ENCODE measurements around the gene CSF3R.
"Not testable (repeated sequence)": the region's sequence is repeated elsewhere in the genome, so short reads cannot be mapped to it uniquely, and the experiment has no call there.

Gene CSF3R

GRCh38 chr1:36502616-36503015, 19.9 kb upstream of the CSF3R start:
- no peaks in the 10 kb centered on the region for H3K4me1 Mint-ChIP-seq (ENCODE audit: low read depth)
- H3K27ac Mint-ChIP-seq = no peak overlapping the region
- H3K4me3 Mint-ChIP-seq = no peak overlapping the region
- peaks cover 5% of the 10 kb centered on the region for H3K27me3 Mint-ChIP-seq
- H3K36me3 Mint-ChIP-seq = no peaks in the 10 kb centered on the region
- no peaks in the 10 kb centered on the region for H3K9me3 Mint-ChIP-seq (ENCODE audit: low read depth)

DNA sequence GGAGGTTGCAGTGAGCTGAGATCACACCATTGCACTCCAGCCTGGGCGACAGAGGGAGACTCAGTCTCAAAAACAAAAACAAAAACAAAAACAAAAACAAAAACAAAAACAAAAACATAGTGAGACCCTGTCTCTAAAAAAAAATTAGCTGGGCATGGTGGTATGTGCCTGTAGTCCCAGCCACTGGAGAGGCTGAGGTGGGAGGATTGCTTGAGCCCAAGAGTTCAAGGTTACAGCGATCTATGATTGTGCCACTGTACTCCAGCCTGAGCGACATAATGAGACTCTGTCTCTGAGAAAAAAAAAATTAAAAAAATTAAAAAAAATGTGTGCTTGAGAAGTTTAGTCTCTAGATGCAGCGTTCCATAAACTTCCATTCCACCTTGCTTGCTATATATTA, 19.2 kb upstream of the CSF3R start:
- not testable (repeated sequence) for H3K27ac Mint-ChIP-seq, H3K4me3 Mint-ChIP-seq

GRCh38 chr1:36497207-36497606, 14.5 kb upstream of the CSF3R start:
- Mint-ChIP-seq H3K4me3 (no peak overlapping the region), H3K9me3 (ENCODE audit: low read depth) (no peaks in the 10 kb centered on the region), H3K36me3 (no peaks in the 10 kb centered on the region), H3K27me3 (peaks cover 2% of the 10 kb centered on the region), H3K27ac (no peak overlapping the region), H3K4me1 (ENCODE audit: low read depth) (no peaks in the 10 kb centered on the region)

More for the DNA sequence above, 19.2 kb upstream of the CSF3R start:
- not testable (repeated sequence) for H3K36me3 Mint-ChIP-seq; H3K4me1 Mint-ChIP-seq (ENCODE audit: low read depth); H3K9me3 Mint-ChIP-seq (ENCODE audit: low read depth); H3K27me3 Mint-ChIP-seq

- Mint-ChIP-seq H3K27me3 (peaks cover 3% of the 10 kb centered on the region), H3K4me1 (ENCODE audit: low read depth) (no peaks in the 10 kb centered on the region), H3K36me3 (no peaks in the 10 kb centered on the region), H3K27ac (no peak overlapping the region), H3K9me3 (ENCODE audit: low read depth) (no peaks in the 10 kb centered on the region), H3K4me3 (no peak overlapping the region)
Observed at GRCh38 chr1:36494971-36495370, 12.3 kb upstream of the CSF3R start.

- H3K36me3 Mint-ChIP-seq = no peaks in the 10 kb centered on the region
- no peaks in the 10 kb centered on the region for H3K4me1 Mint-ChIP-seq (ENCODE audit: low read depth)
- H3K27me3 Mint-ChIP-seq = peaks cover 3% of the 10 kb centered on the region
- H3K9me3 Mint-ChIP-seq (ENCODE audit: low read depth) = no peaks in the 10 kb centered on the region
- H3K4me3 Mint-ChIP-seq = no peak overlapping the region
- H3K27ac Mint-ChIP-seq = no peak overlapping the region
Observed at GRCh38 chr1:36493524-36493923, 10.8 kb upstream of the CSF3R start.

DNA sequence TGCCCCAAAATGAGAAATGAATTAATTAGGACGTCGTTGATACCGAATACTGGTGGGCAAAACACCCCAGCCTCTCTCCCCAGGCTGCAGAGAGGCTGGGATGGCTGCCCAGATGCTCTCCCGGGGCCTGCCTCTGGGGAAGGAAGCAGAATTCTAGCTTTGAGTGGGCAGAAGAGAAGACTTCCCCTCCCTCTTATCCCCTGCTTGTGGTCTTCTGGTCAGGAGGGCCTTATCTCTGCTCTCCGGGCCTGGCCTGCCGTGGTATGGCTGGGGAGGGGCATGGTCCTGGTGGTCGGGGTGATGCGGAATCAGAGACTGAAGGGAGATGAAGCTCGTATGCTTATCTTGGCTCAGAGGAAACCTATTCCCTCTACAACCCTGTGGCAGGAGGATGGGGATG, 9.8 kb upstream of the CSF3R start:
- Mint-ChIP-seq H3K27me3 (peaks cover 3% of the 10 kb centered on the region), H3K4me1 (ENCODE audit: low read depth) (no peaks in the 10 kb centered on the region), H3K4me3 (no peak overlapping the region), H3K9me3 (ENCODE audit: low read depth) (no peaks in the 10 kb centered on the region), H3K36me3 (no peaks in the 10 kb centered on the region), H3K27ac (no peak overlapping the region)

GRCh38 chr1:36489258-36490051, 6.7 kb upstream of the CSF3R start:
- not testable (repeated sequence) for H3K36me3 Mint-ChIP-seq

GRCh38 chr1:36487906-36488305, 5.2 kb upstream of the CSF3R start:
- Mint-ChIP-seq H3K27ac (no peak overlapping the region), H3K27me3 (peaks cover 1% of the 10 kb centered on the region), H3K36me3 (no peaks in the 10 kb centered on the region), H3K4me3 (no peak overlapping the region), H3K4me1 (ENCODE audit: low read depth) (no peaks in the 10 kb centered on the region), H3K9me3 (ENCODE audit: low read depth) (no peaks in the 10 kb centered on the region)

More at GRCh38 chr1:36489258-36490051, 6.7 kb upstream of the CSF3R start:
- not testable (repeated sequence) for H3K4me3 Mint-ChIP-seq; H3K27me3 Mint-ChIP-seq; H3K27ac Mint-ChIP-seq; H3K9me3 Mint-ChIP-seq (ENCODE audit: low read depth); H3K4me1 Mint-ChIP-seq (ENCODE audit: low read depth)

DNA sequence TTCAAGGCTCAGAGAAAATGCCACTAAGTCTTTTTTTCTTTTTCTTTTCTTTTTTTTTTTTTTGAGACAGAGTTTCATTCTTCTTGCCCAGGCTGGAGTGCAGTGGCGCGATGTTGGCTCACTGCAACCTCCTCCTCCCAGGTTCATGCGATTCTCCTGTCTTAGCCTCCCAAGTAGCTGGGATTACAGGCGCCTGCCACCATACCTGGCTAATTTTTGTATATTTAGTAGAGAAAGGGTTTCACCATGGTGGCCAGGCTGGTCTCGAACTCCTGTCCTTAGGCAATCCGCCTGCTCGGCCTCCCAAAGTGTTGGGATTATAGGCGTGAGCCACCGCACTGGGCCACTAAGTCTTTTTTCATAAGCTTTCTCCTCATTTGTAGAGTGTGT, 4.6 kb upstream of the CSF3R start:
- H3K27ac Mint-ChIP-seq; H3K9me3 Mint-ChIP-seq (ENCODE audit: low read depth); H3K27me3 Mint-ChIP-seq; H3K4me1 Mint-ChIP-seq (ENCODE audit: low read depth); H3K4me3 Mint-ChIP-seq; H3K36me3 Mint-ChIP-seq: not testable (repeated sequence)

GRCh38 chr1:36486439-36487335, 4.0 kb upstream of the CSF3R start:
- peaks cover 6% of the 10 kb centered on the region for H3K4me1 Mint-ChIP-seq (ENCODE audit: low read depth)

GRCh38 chr1:36486093-36486438, 3.4 kb upstream of the CSF3R start:
- H3K27ac Mint-ChIP-seq = no peak overlapping the region
- no peaks in the 10 kb centered on the region for H3K27me3 Mint-ChIP-seq
- no peaks in the 10 kb centered on the region for H3K36me3 Mint-ChIP-seq
- peaks cover 7% of the 10 kb centered on the region for H3K4me1 Mint-ChIP-seq (ENCODE audit: low read depth)
- no peak overlapping the region for H3K4me3 Mint-ChIP-seq
- H3K9me3 Mint-ChIP-seq (ENCODE audit: low read depth) = no peaks in the 10 kb centered on the region

More at GRCh38 chr1:36486439-36487335, 4.0 kb upstream of the CSF3R start:
- Mint-ChIP-seq H3K27ac (no peak overlapping the region), H3K4me3 (no peak overlapping the region), H3K9me3 (ENCODE audit: low read depth) (no peaks in the 10 kb centered on the region), H3K36me3 (no peaks in the 10 kb centered on the region), H3K27me3 (no peaks in the 10 kb centered on the region)

- Mint-ChIP-seq H3K4me3 (no peak overlapping the region), H3K27ac (no peak overlapping the region), H3K27me3 (peaks cover 2% of the 10 kb centered on the region), H3K4me1 (ENCODE audit: low read depth) (peaks cover 7% of the 10 kb centered on the region), H3K36me3 (no peaks in the 10 kb centered on the region), H3K9me3 (ENCODE audit: low read depth) (no peaks in the 10 kb centered on the region)
Observed at GRCh38 chr1:36484099-36484498, 1.4 kb upstream of the CSF3R start.

DNA sequence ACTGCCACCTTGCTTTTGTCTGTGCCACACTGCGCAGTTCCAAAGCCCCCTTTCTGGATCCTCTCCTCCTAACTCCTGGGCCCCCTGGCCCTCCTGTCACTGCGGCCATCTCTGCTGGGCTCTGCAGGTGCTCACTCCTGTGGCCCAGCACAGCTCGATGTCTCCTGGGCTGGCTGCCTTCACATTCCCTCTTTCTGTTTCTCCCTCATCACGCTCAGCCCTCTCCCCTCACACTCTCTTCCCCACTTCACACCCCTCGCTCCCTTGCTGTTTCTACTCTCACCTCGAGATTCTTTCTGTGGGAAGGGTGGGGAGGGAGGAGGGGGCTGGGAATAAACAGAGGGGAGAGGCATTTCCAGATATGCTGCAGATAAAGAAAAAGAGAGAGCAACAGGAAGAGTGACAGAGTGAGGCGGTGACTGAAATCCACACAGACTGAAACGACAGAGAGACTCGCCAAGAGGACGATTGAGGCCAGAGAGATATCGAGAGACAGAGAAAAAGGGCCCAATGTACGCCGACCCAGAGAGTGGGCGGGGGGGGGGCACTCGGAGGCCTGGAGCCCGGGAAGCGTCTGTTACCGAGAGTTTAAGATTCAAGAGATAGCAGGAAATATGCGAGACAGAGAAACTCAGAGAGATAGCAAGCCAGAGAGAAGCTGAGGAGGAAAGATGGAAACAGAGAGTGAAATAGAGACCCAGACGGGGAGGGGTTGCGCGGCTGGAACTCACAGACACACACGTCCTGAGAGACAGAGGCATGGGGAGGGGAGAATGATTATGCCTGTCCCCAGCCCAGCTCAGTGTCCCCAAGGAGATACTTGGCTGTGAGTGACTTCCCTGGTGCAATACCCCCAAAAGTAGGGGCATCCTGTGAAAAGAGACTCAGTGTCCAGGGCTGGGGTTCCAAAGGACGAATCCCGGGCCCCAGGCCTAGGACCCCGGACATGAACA, 666 bp downstream of the CSF3R start:
- Mint-ChIP-seq H3K36me3 (no peaks in the 10 kb centered on the region), H3K27me3 (peaks cover 2% of the 10 kb centered on the region), H3K4me1 (ENCODE audit: low read depth) (peaks cover 7% of the 10 kb centered on the region), H3K4me3 (peak overlapping the region; percentile 56), H3K9me3 (ENCODE audit: low read depth) (no peaks in the 10 kb centered on the region), H3K27ac (no peak overlapping the region)

- Mint-ChIP-seq H3K36me3 (no peaks in the 10 kb centered on the region), H3K27me3 (peaks cover 2% of the 10 kb centered on the region), H3K27ac (no peak overlapping the region), H3K4me1 (ENCODE audit: low read depth) (peaks cover 7% of the 10 kb centered on the region), H3K4me3 (no peak overlapping the region), H3K9me3 (ENCODE audit: low read depth) (no peaks in the 10 kb centered on the region)
Observed at GRCh38 chr1:36481091-36481490, 1.6 kb downstream of the CSF3R start.

DNA sequence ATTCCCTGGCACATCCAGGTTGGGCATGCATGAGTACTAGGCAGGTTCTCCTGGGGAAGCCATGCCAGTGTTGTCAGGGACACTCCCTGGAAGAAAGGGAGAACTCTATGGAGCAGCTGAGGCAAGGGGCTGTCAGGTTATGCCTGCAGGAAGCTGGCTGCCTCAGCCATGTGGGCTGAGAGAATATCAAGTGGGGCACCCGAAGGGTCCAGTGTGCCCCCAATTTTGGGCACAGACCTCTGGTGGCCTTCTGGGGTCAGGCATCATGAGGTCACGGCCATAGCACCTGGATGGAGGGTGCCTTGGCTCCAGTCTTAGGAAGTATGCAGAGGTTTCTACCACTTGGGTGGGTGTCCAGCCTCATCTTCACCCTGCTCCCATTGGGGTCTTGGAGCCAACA, 2.6 kb downstream of the CSF3R start:
- peaks cover 2% of the 10 kb centered on the region for H3K27me3 Mint-ChIP-seq

More for the DNA sequence above, 2.6 kb downstream of the CSF3R start:
- no peak overlapping the region for H3K27ac Mint-ChIP-seq
- H3K4me1 Mint-ChIP-seq (ENCODE audit: low read depth) = peaks cover 7% of the 10 kb centered on the region
- no peaks in the 10 kb centered on the region for H3K36me3 Mint-ChIP-seq
- no peak overlapping the region for H3K4me3 Mint-ChIP-seq
- H3K9me3 Mint-ChIP-seq (ENCODE audit: low read depth) = no peaks in the 10 kb centered on the region

Data from activated naive CD8-positive, alpha-beta T cell (primary cell).